Measurements from ENCODE around the gene ZNF513.
"Not testable (repeated sequence)": the region's sequence is repeated elsewhere in the genome, so short reads cannot be mapped to it uniquely, and the experiment has no call there.

The ZNF513 gene

GRCh38 chr2:27356382-27357181 lies 24.0 kb downstream of the ZNF513 start, which contains the start of gene GTF3C2:
GTF3C2 (minus strand) TSS chr2:27356764; CDS start chr2:27343554, 13,210 bp downstream.
- DNase-seq (ENCODE audit: low read depth): peak; percentile 94

DNA sequence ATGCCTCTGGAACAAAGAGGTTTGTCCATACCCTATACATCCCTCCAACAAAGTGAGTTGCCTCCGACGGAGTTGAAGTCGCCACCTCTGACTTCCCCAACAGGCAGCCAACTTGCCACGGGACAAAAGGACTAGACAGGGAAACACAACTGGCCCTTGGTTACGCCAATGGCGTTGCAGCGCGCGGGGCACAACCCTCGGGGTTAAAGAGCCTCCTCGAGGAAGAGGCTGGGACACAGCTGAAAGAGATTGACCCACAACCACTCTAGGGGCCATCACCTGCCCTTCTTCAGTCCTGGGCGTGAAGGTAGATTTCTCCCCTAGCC lies 24.5 kb downstream of the ZNF513 start:
- peak; percentile 43 for DNase-seq (ENCODE audit: low read depth)

- no peak for DNase-seq (ENCODE audit: low read depth)
Observed at GRCh38 chr2:27354597-27354927, 26.0 kb downstream of the ZNF513 start.

DNA sequence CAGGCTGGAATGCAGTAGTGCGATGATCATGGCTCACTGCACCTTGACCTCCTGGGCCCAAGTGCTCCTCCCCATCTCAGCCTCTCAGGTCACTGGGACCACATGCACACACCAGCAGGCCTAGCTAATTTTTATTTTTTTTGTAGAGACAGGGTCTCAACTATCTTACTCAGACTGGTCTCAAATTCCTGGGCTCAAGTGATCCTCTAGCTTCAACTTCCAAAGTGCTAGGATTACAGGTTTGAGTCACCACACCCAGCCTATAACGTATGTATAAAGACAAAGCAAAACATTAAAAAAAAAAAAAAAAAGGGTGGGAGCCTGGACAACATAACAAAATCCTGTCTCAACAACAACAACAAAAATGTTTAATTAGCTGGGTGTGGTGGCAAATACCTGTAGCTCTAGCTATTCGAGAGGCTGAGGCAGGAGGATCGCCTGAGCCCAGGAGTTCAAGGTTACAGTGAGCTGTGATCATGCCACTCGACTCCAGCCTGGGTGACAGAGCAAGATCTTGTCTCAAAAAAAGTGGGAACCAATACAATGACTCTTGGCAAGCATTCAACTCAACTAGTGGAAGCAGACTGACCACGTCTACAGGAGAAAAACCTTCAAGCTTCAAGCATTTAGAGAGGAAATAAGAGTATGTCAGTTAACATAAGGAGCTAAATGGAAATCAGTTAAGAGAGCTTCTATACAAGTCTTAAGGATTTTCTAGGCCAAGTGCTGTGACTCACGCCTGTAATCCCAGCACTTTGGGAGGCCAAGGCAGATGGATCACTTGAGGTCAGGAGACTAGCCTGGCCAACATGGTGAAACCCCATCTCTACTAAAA lies 26.6 kb downstream of the ZNF513 start:
- DNase-seq (ENCODE audit: low read depth): peak; percentile 48

- not testable (repeated sequence) for DNase-seq (ENCODE audit: low read depth)
Observed at GRCh38 chr2:27353386-27353761, 27.2 kb downstream of the ZNF513 start.

- DNase-seq (ENCODE audit: low read depth): no peak
Observed at GRCh38 chr2:27351802-27352598, 28.5 kb downstream of the ZNF513 start.

DNA sequence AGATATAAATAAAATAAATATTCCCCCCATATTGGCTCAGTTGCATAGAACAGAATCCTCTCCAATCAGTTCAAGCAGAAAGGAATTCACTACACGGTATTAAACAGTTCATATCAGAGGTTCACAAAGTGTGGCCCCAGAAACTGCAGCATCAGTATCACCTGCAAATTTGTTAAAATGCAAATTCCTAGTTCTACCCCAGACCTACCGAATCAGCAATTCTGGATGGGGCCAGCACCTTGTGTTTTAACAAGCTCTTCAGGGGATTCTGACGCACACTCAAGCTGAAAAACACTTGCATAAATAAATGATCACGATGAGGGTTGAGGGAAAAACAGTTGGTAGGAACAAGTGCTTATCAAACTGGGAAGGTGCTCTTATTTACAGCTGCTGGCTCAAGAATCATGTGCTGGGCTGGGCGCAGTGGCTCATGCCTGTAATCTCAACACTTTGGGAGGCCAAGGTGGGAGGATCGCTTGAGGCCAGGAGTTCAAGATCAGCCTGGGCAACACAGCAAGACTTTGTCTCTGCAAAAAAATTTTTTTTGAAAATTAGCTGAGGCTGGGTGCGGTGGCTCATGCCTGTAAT lies 30.3 kb downstream of the ZNF513 start:
- DNase-seq (ENCODE audit: low read depth): no peak

GRCh38 chr2:27347641-27348040 lies 32.9 kb downstream of the ZNF513 start:
- no peak for DNase-seq (ENCODE audit: low read depth)

- DNase-seq (ENCODE audit: low read depth): no peak
Observed at GRCh38 chr2:27336173-27336572, 44.4 kb downstream of the ZNF513 start.

DNA sequence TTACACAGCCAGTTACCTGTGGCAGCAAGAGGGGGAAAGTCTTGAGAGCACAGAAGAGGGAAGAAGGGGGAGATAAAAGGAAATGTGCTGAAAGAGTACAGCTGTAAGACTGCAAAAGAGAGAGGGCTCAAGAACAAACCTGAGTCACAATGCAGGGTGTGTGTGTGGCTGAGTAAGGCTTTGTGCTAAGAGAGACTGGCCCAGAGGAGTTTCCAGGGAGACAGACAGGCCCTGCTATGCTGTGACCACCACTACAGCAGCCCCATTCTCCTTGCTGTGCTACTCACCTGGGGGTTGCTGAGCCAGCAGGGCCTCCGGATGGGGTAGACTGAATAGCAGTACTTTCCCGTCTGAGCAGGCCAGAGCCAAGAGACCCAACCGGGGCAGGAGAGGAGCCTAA lies 45.2 kb downstream of the ZNF513 start:
- DNase-seq (ENCODE audit: low read depth): no peak

Measured in fibroblast of gingiva (primary cell).